ENCODE results near the gene EI24. TPM values are rescaled to one million over a fixed set of nuclear protein-coding genes. Genes with fewer than 3 reads are reported as not detected.

Gene EI24
- total and polyA plus RNA-seq, 2 of the 8 experiments (the other 6 are each of a cell fraction or from before 2014, with no cell fraction given) = 135 to 264 TPM

GRCh38 chr11:125552927-125553326 is 16.4 kb upstream of the EI24 start:
- CTCF ChIA-PET (ENCODE audit: partially characterized antibody) = interaction anchor here (0.7 kb wide), 1 partner anchor 532 kb away, joined by 3 read pairs; no protein-coding TSS in a partner anchor
- H3K27me3 ChIP-seq (replicated peaks in 1 of 4; ENCODE audit: control insufficient read depth in 3 of 4, extremely low read depth in 1 of 4, insufficient read depth in 3 of 4, low read length in 3 of 4) = no peaks in the 10 kb centered on the region
- no peak for TF ChIP-seq SIX5 (IDR thresholded peaks at IDR 0.05; ENCODE audit: low read depth, low read length)
- no peak for TF ChIP-seq MAX (IDR thresholded peaks at IDR 0.05)
- TF ChIP-seq ASH2L (IDR thresholded peaks at IDR 0.05; ENCODE audit: low read length) = no peak
- TF ChIP-seq SAP30 (IDR thresholded peaks at IDR 0.05; ENCODE audit: insufficient read depth, insufficient replicate concordance, low read length) = no peak
- no peak for TF ChIP-seq YY1 (IDR thresholded peaks at IDR 0.05; ENCODE audit: low read depth, low read length)
- TF ChIP-seq ATF3 (IDR thresholded peaks at IDR 0.05; ENCODE audit: insufficient read depth, low read depth, low read length) = no peak
- no peak for TF ChIP-seq TAF7 (optimal IDR thresholded peaks at IDR 0.05; ENCODE audit: borderline replicate concordance, low read depth, low read length)
- no peak for TF ChIP-seq JUND (IDR thresholded peaks at IDR 0.05; ENCODE audit: low read length)
- no peak for TF ChIP-seq CTCF (IDR thresholded peaks at IDR 0.05; ENCODE audit: control extremely low read depth in 1 of 3, insufficient read depth in 1 of 3, low read depth in 1 of 3, low read length in 3 of 3)
- TF ChIP-seq POLR2AphosphoS5 (IDR thresholded peaks at IDR 0.05; ENCODE audit: low read depth, low read length) = no peak
- TF ChIP-seq KDM4A (IDR thresholded peaks at IDR 0.05; ENCODE audit: low read depth, low read length, severe bottlenecking) = no peak

More at GRCh38 chr11:125552927-125553326, 16.4 kb upstream of the EI24 start:
- H3K9me3 ChIP-seq (ENCODE audit: insufficient read depth in 2 of 2, low read depth in 1 of 2, low read length in 1 of 2) = peaks cover 31 to 37% of the 10 kb centered on the region in 2 experiments
- WGBS, 2 experiments (ENCODE audit: extremely low coverage in 1 of 2, insufficient coverage in 1 of 2, insufficient read length in 1 of 2, insufficient replicate concordance in 2 of 2, low coverage in 1 of 2, low lambda C conversion rate in 2 of 2, missing lambda C conversion rate in 1 of 2) = 85% methylated on average over 2 of the region's 2 CpGs; no CpG with 5 or more reads in 1 of the 2 experiments
- no peaks in the 10 kb centered on the region for H3K79me1 ChIP-seq (ENCODE audit: low read depth, low read length)
- H3K79me2 ChIP-seq (ENCODE audit: control insufficient read depth in 1 of 2, insufficient read depth in 2 of 2, low read length in 2 of 2) = no peaks in the 10 kb centered on the region
- no peak overlapping the region for H2BK5ac ChIP-seq (ENCODE audit: low read depth, low read length)
- H3K23ac ChIP-seq (ENCODE audit: insufficient read length) = no peak overlapping the region
- no peak overlapping the region for H2BK12ac ChIP-seq (ENCODE audit: low read depth, low read length)
- H3K4me2 ChIP-seq (ENCODE audit: insufficient read depth in 1 of 2, low read depth in 2 of 2, low read length in 2 of 2) = no peak overlapping the region
- H3K23me2 ChIP-seq (ENCODE audit: low read depth, low read length) = no peaks in the 10 kb centered on the region
- no peak overlapping the region for H3K4ac ChIP-seq (replicated peaks; ENCODE audit: insufficient read length, low read depth, low read length)
- no peaks in the 10 kb centered on the region for H4K20me1 ChIP-seq (replicated peaks in 1 of 2; ENCODE audit: control insufficient read depth in 1 of 2, insufficient read depth in 2 of 2, low read length in 2 of 2)
- no peak overlapping the region for H4K91ac ChIP-seq (replicated peaks; ENCODE audit: insufficient read length, low read length)
- no peak overlapping the region for H2AFZ ChIP-seq (ENCODE audit: low read length)
- H4K8ac ChIP-seq (ENCODE audit: extremely low read depth, insufficient read depth, low read length) = no peak overlapping the region
- H3K27ac ChIP-seq (ENCODE audit: low read depth, low read length) = no peak overlapping the region
- FAIRE-seq = no peak
- POLR2A ChIA-PET (ENCODE audit: partially characterized antibody) = interaction anchor here (2.1 kb wide), 1 partner anchor 40 kb away, joined by 5 read pairs; the partner anchor contains the start of gene STT3A
- H2BK15ac ChIP-seq (ENCODE audit: low read length) = no peak overlapping the region
- H2BK120ac ChIP-seq (replicated peaks; ENCODE audit: low read depth, low read length) = no peak overlapping the region
- no peak overlapping the region for H4K5ac ChIP-seq (ENCODE audit: insufficient read length, low read depth, low read length)
- no peak overlapping the region for H3K4me3 ChIP-seq (ENCODE audit: extremely low read depth in 1 of 4, insufficient read depth in 2 of 4, low read depth in 3 of 4, low read length in 4 of 4)
- no peak overlapping the region for H3K18ac ChIP-seq (ENCODE audit: extremely low read depth, low read length)
- H2BK20ac ChIP-seq (ENCODE audit: low read length) = no peak overlapping the region
- no peak overlapping the region for H3K9ac ChIP-seq (replicated peaks in 1 of 4; ENCODE audit: extremely low read depth in 1 of 4, low read depth in 3 of 4, low read length in 3 of 4)
- DNase-seq (ENCODE audit: low read depth in 1 of 2, low spot score in 2 of 2) = no peak
- no peaks in the 10 kb centered on the region for H3K4me1 ChIP-seq (replicated peaks in 1 of 4; ENCODE audit: control insufficient read depth in 3 of 4, insufficient read depth in 4 of 4, low read length in 3 of 4)
- H3K36me3 ChIP-seq (ENCODE audit: control insufficient read depth in 2 of 4, insufficient read depth in 4 of 4, low read length in 3 of 4) = no peaks in the 10 kb centered on the region
- no peak overlapping the region for H3K14ac ChIP-seq (ENCODE audit: insufficient read length)
- H3K56ac ChIP-seq (replicated peaks; ENCODE audit: insufficient read length, low read depth, low read length) = no peak overlapping the region
- H2AK5ac ChIP-seq (ENCODE audit: low read depth, low read length) = no peak overlapping the region

All from H1 (cell line).